PFSK-1 (cell line): Measurements from ENCODE around the gene TMLHE.

ENCODE experiments used
- FOXP2 ChIP-seq: optimal IDR thresholded peaks from 2 replicates; pipeline ENCODE3; 2011; ENCODE audit warnings: borderline replicate concordance, control low read depth, inconsistent platforms; ENCODE audit not compliant: insufficient read depth; ENCODE audit errors: extremely low read length, extremely low read depth
- POLR2AphosphoS5 ChIP-seq: IDR thresholded peaks from 2 replicates; pipeline ENCODE4 v1.6.1; 2012; ENCODE audit warnings: low read depth, mild to moderate bottlenecking, control low read depth, low read length, moderate library complexity
- REST ChIP-seq, 2 experiments: IDR thresholded peaks; 2 replicates each; pipeline versions ENCODE4 v1.6.1 to v1.8.0; 2011 to 2012; ENCODE audit warnings: low read depth in 2 of 2, low read length in 2 of 2, control low read depth in 1 of 2, inconsistent platforms in 1 of 2, mild to moderate bottlenecking in 1 of 2, moderate library complexity in 1 of 2; ENCODE audit not compliant: insufficient read depth in 1 of 2
- SIN3A ChIP-seq: IDR thresholded peaks from 2 replicates; pipeline ENCODE4 v1.6.1; 2012; ENCODE audit warnings: mild to moderate bottlenecking, low read length, moderate library complexity, borderline replicate concordance; ENCODE audit not compliant: insufficient read depth
- TAF1 ChIP-seq: IDR thresholded peaks from 2 replicates; pipeline ENCODE4 v1.6.1; 2012; ENCODE audit warnings: low read length, control low read depth, borderline replicate concordance; ENCODE audit not compliant: insufficient read depth

The TMLHE gene

GRCh38 chrX:155592331-155592730 lies 20.4 kb downstream of the TMLHE start:
- TF ChIP-seq POLR2AphosphoS5 = no peak
- TF ChIP-seq TAF1 = no peak
- no peak for TF ChIP-seq SIN3A
- TF ChIP-seq REST (IDR thresholded peaks at IDR 0.05; ENCODE audit: insufficient read depth in 1 of 2, low read depth in 2 of 2, low read length in 2 of 2) = no peak
- no peak for TF ChIP-seq FOXP2

GRCh38 chrX:155577682-155578081 lies 35.1 kb downstream of the TMLHE start:
- no peak for TF ChIP-seq TAF1
- TF ChIP-seq SIN3A = no peak
- no peak for TF ChIP-seq REST (IDR thresholded peaks at IDR 0.05; ENCODE audit: insufficient read depth in 1 of 2, low read depth in 2 of 2, low read length in 2 of 2)
- no peak for TF ChIP-seq FOXP2
- no peak for TF ChIP-seq POLR2AphosphoS5

GRCh38 chrX:155563099-155563498 lies 49.7 kb downstream of the TMLHE start:
- TF ChIP-seq FOXP2 = no peak
- TF ChIP-seq REST (IDR thresholded peaks at IDR 0.05; ENCODE audit: insufficient read depth in 1 of 2, low read depth in 2 of 2, low read length in 2 of 2) = no peak
- no peak for TF ChIP-seq POLR2AphosphoS5
- no peak for TF ChIP-seq SIN3A
- TF ChIP-seq TAF1 = no peak

GRCh38 chrX:155544881-155545280 lies 67.9 kb downstream of the TMLHE start:
- TF ChIP-seq POLR2AphosphoS5 (no peak), FOXP2 (no peak), SIN3A (no peak), TAF1 (no peak), REST (IDR thresholded peaks at IDR 0.05; ENCODE audit: insufficient read depth in 1 of 2, low read depth in 2 of 2, low read length in 2 of 2) (no peak)

- no peak for TF ChIP-seq TAF1
- no peak for TF ChIP-seq POLR2AphosphoS5
- TF ChIP-seq SIN3A = no peak
- no peak for TF ChIP-seq FOXP2
- no peak for TF ChIP-seq REST (IDR thresholded peaks at IDR 0.05; ENCODE audit: insufficient read depth in 1 of 2, low read depth in 2 of 2, low read length in 2 of 2)
These were observed 76.9 kb downstream of the TMLHE start for GRCh38 chrX:155535866-155536265.
